GM12878 (cell line): ENCODE data around the gene SOST. TPM values are rescaled to one million over a fixed set of nuclear protein-coding genes. Genes with fewer than 3 reads are reported as not detected.
A peak's percentile ranks its signal among the peaks of the same experiment; 100 is the strongest.

Experiments
- ATAC-seq: fragments of 200-7000 bp; cut with Tn5 transposase; 3 replicates; pipeline ENCODE4 v1.9.1; 2020; ENCODE audit warnings: mild to moderate bottlenecking, moderate library complexity
- BruUV-seq: library from RNA; stranded (reverse); fragments of 400-500 nt; replicated peaks from 2 replicates; lab custom pipeline; 2021; lab: Mats Ljungman, UMichigan
- CTCF ChIA-PET: fragments of 300-600 bp; sonication (Branson Sonifier 250); formaldehyde crosslinking; extraction: SDS; loops from one replicate; lab custom pipeline; 2021; ENCODE audit warnings: inconsistent platforms; lab: Yijun Ruan, JAX
- POLR2A ChIA-PET: fragments of 350-600 bp; formaldehyde crosslinking; extraction: SDS; loops from one replicate; lab custom pipeline; 2021; ENCODE audit warnings: inconsistent platforms; lab: Charles Lee
- RAD21 ChIA-PET: fragments of 300-600 bp; sonication (Branson Sonifier 250); formaldehyde crosslinking; loops from one replicate; lab custom pipeline; 2023; ENCODE audit warnings: antibody characterized with exemption; ENCODE audit not compliant: unreplicated experiment; lab: Charles Lee
- SMC1A ChIA-PET: fragments of 300-600 bp; sonication (Branson Sonifier 250); formaldehyde crosslinking; loops from one replicate; lab custom pipeline; 2023; ENCODE audit not compliant: unreplicated experiment, uncharacterized antibody; lab: Charles Lee
- DNase-seq: peaks from one replicate; pipeline ENCODE4 v3.0.0-alpha.2; 2011; ENCODE audit warnings: low read depth, low spot score
- FAIRE-seq: peaks from 3 replicates; lab custom pipeline; 2011; peaks lifted over from hg19 to GRCh38; lab: Jason Lieb, UNC
- H2AFZ ChIP-seq: 2 replicates; pipeline ENCODE4 v1.6.0; 2011; ENCODE audit warnings: low read depth, low read length, control low read depth; ENCODE audit not compliant: control insufficient read depth
- H3K27ac ChIP-seq: 2 replicates; pipeline ENCODE4 v1.5.1; 2011; ENCODE audit warnings: control low read depth; ENCODE audit not compliant: control insufficient read depth, insufficient read depth
- H3K27me3 ChIP-seq, 2 experiments: replicated peaks in 1 of 2; 2 replicates each; pipeline versions ENCODE4 v1.6.0 to v1.6.1; 2011; ENCODE audit warnings: low read length in 1 of 2; ENCODE audit not compliant: control insufficient read depth in 2 of 2, insufficient read depth in 2 of 2
- H3K36me3 ChIP-seq, 2 experiments: 2 replicates each; pipeline ENCODE4 v1.5.1; 2011; ENCODE audit warnings: low read length in 1 of 2; ENCODE audit not compliant: control insufficient read depth in 2 of 2, insufficient read depth in 2 of 2
- H3K4me1 ChIP-seq: 2 replicates; pipeline ENCODE4 v1.6.1; 2011; ENCODE audit warnings: mild to moderate bottlenecking, low read length, moderate library complexity, mixed read lengths; ENCODE audit not compliant: control insufficient read depth, insufficient read depth
- H3K4me2 ChIP-seq: 2 replicates; pipeline ENCODE4 v1.6.0; 2011; ENCODE audit warnings: control low read depth; ENCODE audit not compliant: control insufficient read depth, insufficient read depth
- H3K4me3 ChIP-seq: fragments of 200-600 bp; sonication (generic); 2 replicates; pipeline ENCODE4 v1.5.1; 2016
- H3K79me2 ChIP-seq: 2 replicates; pipeline ENCODE4 v1.6.0; 2011; ENCODE audit warnings: low read length; ENCODE audit not compliant: control insufficient read depth, insufficient read depth
- H3K9ac ChIP-seq: 2 replicates; pipeline ENCODE4 v1.8.0; 2011; ENCODE audit warnings: low read length, control low read depth, mixed read lengths; ENCODE audit not compliant: control insufficient read depth, insufficient read depth
- H3K9me3 ChIP-seq: replicated peaks from 3 replicates; pipeline ENCODE4 v1.5.1; 2011; ENCODE audit warnings: mild to moderate bottlenecking, low read length; ENCODE audit not compliant: control insufficient read depth, insufficient read depth
- H4K20me1 ChIP-seq: 2 replicates; pipeline ENCODE4 v1.6.0; 2011; ENCODE audit not compliant: control insufficient read depth, insufficient read depth
- ATF2 ChIP-seq: IDR thresholded peaks from 2 replicates; pipeline ENCODE4 v1.6.1; 2012; ENCODE audit warnings: low read length, inconsistent platforms
- MEF2A ChIP-seq: IDR thresholded peaks from 2 replicates; pipeline ENCODE4 v1.6.1; 2011; ENCODE audit warnings: low read depth, mild to moderate bottlenecking, low read length, moderate library complexity; ENCODE audit not compliant: insufficient read depth
- NFYB ChIP-seq: IDR thresholded peaks from 2 replicates; pipeline ENCODE4 v1.6.1; 2011; ENCODE audit warnings: low read depth, mild to moderate bottlenecking, low read length, improper control_type of control experiment, moderate library complexity; ENCODE audit not compliant: insufficient read depth
- RBBP5 ChIP-seq: fragments of 200-600 bp; sonication (generic); conservative IDR thresholded peaks from 2 replicates; pipeline ENCODE4 v1.6.1; 2016
- RFX5 ChIP-seq: IDR thresholded peaks from 2 replicates; pipeline ENCODE4 v1.6.1; 2011; ENCODE audit warnings: low read depth, low read length, improper control_type of control experiment
- STAT3 ChIP-seq: IDR thresholded peaks from 2 replicates; pipeline ENCODE4 v1.6.1; 2011; ENCODE audit warnings: low read depth, low read length, improper control_type of control experiment
- YBX1 ChIP-seq: fragments of 450-650 bp; IDR thresholded peaks from 2 replicates; pipeline ENCODE4 v1.6.1; 2016; ENCODE audit warnings: antibody characterized with exemption
- WGBS: methylation state at CpG from one replicate; pipeline ENCODE4 v1.1.6; 2016; ENCODE audit warnings: low lambda C conversion rate; ENCODE audit not compliant: insufficient replicate concordance, insufficient coverage; ENCODE audit errors: missing lambda C conversion rate; 5-methylcytosine and 5-hydroxymethylcytosine counted together
- in situ Hi-C: fragments of 300-500 bp; cut with MboI; formaldehyde crosslinking; loops from 9 replicates; pipeline ENCODE4 v1.14.3; 2018; ENCODE audit warnings: mixed read lengths
- intact Hi-C: fragments of 100-400 bp; cut with micrococcal nuclease; formaldehyde crosslinking; loops from one replicate; pipeline ENCODE4 v1.14.2; 2022; ENCODE audit not compliant: unreplicated experiment
- polyA plus RNA-seq, 11 experiments: library from polyadenylated mRNA; depleted of rRNA in 4 of 11; unstranded in 6 of 11; stranded (reverse) in 5 of 11; fragments of >200 nt; fragmentation: Nextera tagmentation in 4 of 11; fragmentation: Illumina TruSeq in 1 of 11; extraction: Ambion mirVana in 4 of 11; extraction: Trizol in 1 of 11; gene quantifications; 1 replicate in 1 of 11; 2 replicates in 10 of 11; pipeline versions ENCODE4 v1.2.1 to v1.2.3, GENCODE V29; 2011 to 2016; ENCODE audit warnings: inconsistent platforms in 2 of 11, missing spikeins in 2 of 11, low read depth in 1 of 11
- total RNA-seq, 4 experiments: library from RNA; depleted of rRNA in 3 of 4; stranded (reverse); fragments of >200 nt in 3 of 4; fragmentation: Illumina TruSeq in 1 of 4; extraction: Trizol in 1 of 4; gene quantifications; 2 replicates each; pipeline versions ENCODE4 v1.2.1 to v1.2.3, GENCODE V29; 2013 to 2021
- TF ChIP-seq, protein P1 (sequence below): fragments of 150-350 bp; IDR thresholded peaks from 2 replicates; pipeline ENCODE4 v1.6.1; 2014; ENCODE audit warnings: mild to moderate bottlenecking, low read depth, low read length

The SOST gene
- total and polyA plus RNA-seq, 10 of the 15 experiments (the other 5 are each of a cell fraction or from before 2014, with no cell fraction given) = not detected

- peaks cover 7% of the 10 kb centered on the region for H3K4me1 ChIP-seq
- ATAC-seq (no peak; the same call in 1 of the 3 replicates), FAIRE-seq (no peak), DNase-seq (no peak)
- CTCF ChIA-PET = interaction anchor here (0.6 to 1.0 kb wide), 5 partner anchors 9 to 171 kb away, joined by 3 read pairs; no protein-coding TSS in a partner anchor
- H3K9me3 ChIP-seq = no peaks in the 10 kb centered on the region
- H3K27ac ChIP-seq = no peak overlapping the region
- 18% methylated on average over 9 of the region's 10 CpGs for WGBS
- no peak overlapping the region for H2AFZ ChIP-seq
- no TSS peak for BruUV-seq
- intact Hi-C loops = no loop called here
- no peak overlapping the region for H3K4me3 ChIP-seq
- in situ Hi-C loops = no loop called here
- RAD21 ChIA-PET = no interaction called here
- no peaks in the 10 kb centered on the region; a peak in 1 of 4 replicates for H3K36me3 ChIP-seq
- H3K27me3 ChIP-seq = no peaks in the 10 kb centered on the region
- TF ChIP-seq NFYB = 0 out of 2 replicates have a peak, but pooled peaks have one; percentile 22
- TF ChIP-seq YBX1 = no peak
- POLR2A ChIA-PET = no interaction called here
- H3K9ac ChIP-seq = no peak overlapping the region
- H4K20me1 ChIP-seq = no peaks in the 10 kb centered on the region
- SMC1A ChIA-PET = interaction anchor here (1.1 to 1.4 kb wide), 2 partner anchors 10 to 78 kb away, joined by 3 read pairs; no protein-coding TSS in a partner anchor
- no peaks in the 10 kb centered on the region; the same call in 1 of the 2 replicates for H3K79me2 ChIP-seq
- no peak overlapping the region for H3K4me2 ChIP-seq
These were observed 14.5 kb upstream of the SOST start for GRCh38 chr17:43772877-43773648.

DNA sequence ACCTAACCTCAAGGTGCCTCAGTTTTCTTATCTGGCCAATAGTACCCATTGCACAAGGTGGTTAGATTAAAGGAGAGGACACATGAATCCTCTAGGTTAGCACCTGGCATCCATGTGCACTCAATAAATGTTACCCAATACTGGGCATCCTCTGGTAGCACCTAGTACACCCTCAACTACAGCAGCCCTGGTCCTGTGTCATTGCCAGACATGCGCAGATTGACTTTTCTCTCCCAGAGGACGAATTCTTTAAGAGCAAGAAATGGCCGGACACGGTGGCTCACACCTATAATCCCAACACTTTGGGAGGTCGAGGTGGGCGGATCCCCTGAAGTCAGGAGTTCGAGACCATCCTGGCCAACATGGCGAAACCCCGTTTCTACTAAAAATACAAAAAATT lies 12.9 kb upstream of the SOST start:
- POLR2A ChIA-PET = interaction anchor here (0.6 kb wide), 1 partner anchor 170 kb away, joined by 5 read pairs; no protein-coding TSS in a partner anchor
- SMC1A ChIA-PET = no interaction called here
- Histone ChIP-seq H4K20me1 (no peaks in the 10 kb centered on the region), H3K4me1 (peaks cover 7% of the 10 kb centered on the region), H3K27me3 (no peaks in the 10 kb centered on the region), H3K79me2 (no peaks in the 10 kb centered on the region), H3K9me3 (no peaks in the 10 kb centered on the region), H3K27ac (no peak overlapping the region), H3K9ac (no peak overlapping the region), H3K4me2 (no peak overlapping the region), H3K4me3 (no peak overlapping the region), H3K36me3 (no peaks in the 10 kb centered on the region; a peak in 1 of 4 replicates), H2AFZ (no peak overlapping the region)
- CTCF ChIA-PET = interaction anchor here (0.6 kb wide), 1 partner anchor 8 kb away, joined by 3 read pairs; no protein-coding TSS in a partner anchor
- ATAC-seq = no peak
- BruUV-seq = no TSS peak
- DNase-seq = no peak
- RAD21 ChIA-PET = no interaction called here
- intact Hi-C loops (no loop called here), in situ Hi-C loops (no loop called here)
- FAIRE-seq = no peak
- 78% methylated on average over 9 of the region's 9 CpGs for WGBS
- TF ChIP-seq RFX5 = no peak
- TF ChIP-seq RBBP5 = no peak
- no peak for TF ChIP-seq STAT3
- TF ChIP-seq ATF2 = no peak
- no peak for TF ChIP-seq MEF2A
- TF ChIP-seq, protein P1, sequence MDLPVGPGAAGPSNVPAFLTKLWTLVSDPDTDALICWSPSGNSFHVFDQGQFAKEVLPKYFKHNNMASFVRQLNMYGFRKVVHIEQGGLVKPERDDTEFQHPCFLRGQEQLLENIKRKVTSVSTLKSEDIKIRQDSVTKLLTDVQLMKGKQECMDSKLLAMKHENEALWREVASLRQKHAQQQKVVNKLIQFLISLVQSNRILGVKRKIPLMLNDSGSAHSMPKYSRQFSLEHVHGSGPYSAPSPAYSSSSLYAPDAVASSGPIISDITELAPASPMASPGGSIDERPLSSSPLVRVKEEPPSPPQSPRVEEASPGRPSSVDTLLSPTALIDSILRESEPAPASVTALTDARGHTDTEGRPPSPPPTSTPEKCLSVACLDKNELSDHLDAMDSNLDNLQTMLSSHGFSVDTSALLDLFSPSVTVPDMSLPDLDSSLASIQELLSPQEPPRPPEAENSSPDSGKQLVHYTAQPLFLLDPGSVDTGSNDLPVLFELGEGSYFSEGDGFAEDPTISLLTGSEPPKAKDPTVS = no peak
